K562 (cell line): Measurements from ENCODE around the gene PLCB3. TPM values are rescaled to one million over a fixed set of nuclear protein-coding genes. Genes with fewer than 3 reads are reported as not detected.
A peak's percentile ranks its signal among the peaks of the same experiment; 100 is the strongest.

ENCODE experiments used
- CHD4 ChIP-seq: fragments of 200-600 bp; sonication (generic); IDR thresholded peaks from 3 replicates; pipeline ENCODE4 v1.6.1; 2012; ENCODE audit warnings: low read depth, mild to moderate bottlenecking, mixed read lengths, low read length, inconsistent platforms; ENCODE audit not compliant: insufficient read depth, insufficient replicate concordance, poor library complexity, severe bottlenecking
- CREB1 ChIP-seq, 2 experiments: sonication (generic) in 1 of 2; formaldehyde crosslinking in 1 of 2; IDR thresholded peaks; 2 replicates each; pipeline versions ENCODE4 v1.6.1 to v1.8.0; 2012 to 2022; ENCODE audit warnings: inconsistent platforms in 1 of 2, mild to moderate bottlenecking in 1 of 2, missing genetic modification reagents in 1 of 2, moderate library complexity in 1 of 2
- CREB3 ChIP-seq: fragments of 450-650 bp; conservative IDR thresholded peaks from 2 replicates; pipeline ENCODE4 v1.6.1; 2016; ENCODE audit warnings: missing genetic modification characterization, low read depth, mild to moderate bottlenecking, missing compliant biosample characterization, moderate library complexity
- CTBP1 ChIP-seq: fragments of 450-650 bp; IDR thresholded peaks from 2 replicates; pipeline ENCODE4 v1.6.1; 2016; ENCODE audit warnings: borderline replicate concordance
- EP300 ChIP-seq: IDR thresholded peaks from 2 replicates; pipeline ENCODE4 v1.6.1; 2012; ENCODE audit warnings: low read length, improper control_type of control experiment
- JUND ChIP-seq, 2 experiments: IDR thresholded peaks; 2 replicates in 1 of 2; 3 replicates in 1 of 2; pipeline ENCODE4 v1.6.1; 2011; ENCODE audit warnings: borderline replicate concordance in 2 of 2, low read depth in 2 of 2, low read length in 2 of 2, improper control_type of control experiment in 1 of 2, missing biosample characterization in 1 of 2, missing genetic modification characterization in 1 of 2, missing genetic modification reagents in 1 of 2
- KDM1A ChIP-seq, 2 experiments: fragments of 450-650 bp; IDR thresholded peaks; 2 replicates each; pipeline ENCODE4 v1.6.1; 2016; ENCODE audit warnings: mild to moderate bottlenecking in 2 of 2
- MLX ChIP-seq, 2 experiments: fragments of 450-650 bp in 1 of 2; sonication (generic) in 1 of 2; formaldehyde crosslinking; conservative IDR thresholded peaks; 2 replicates each; pipeline versions ENCODE4 v1.4.0 to v1.8.1; 2020 to 2022; ENCODE audit warnings: mild to moderate bottlenecking in 1 of 2, missing genetic modification reagents in 1 of 2
- RCOR1 ChIP-seq, 2 experiments: IDR thresholded peaks; 2 replicates each; pipeline ENCODE4 v1.6.1; 2012; ENCODE audit warnings: low read depth in 2 of 2, low read length in 2 of 2, borderline replicate concordance in 1 of 2, improper control_type of control experiment in 1 of 2
- RFX7 ChIP-seq: fragments of 250-450 bp; sonication (Bioruptor Pico); IDR thresholded peaks from 2 replicates; pipeline ENCODE4 v1.5.1; 2021; ENCODE audit warnings: mild to moderate bottlenecking
- TOE1 ChIP-seq, 2 experiments: fragments of 450-650 bp in 1 of 2; sonication (generic) in 1 of 2; formaldehyde crosslinking in 1 of 2; IDR thresholded peaks; 2 replicates each; pipeline versions ENCODE4 v1.7.1 to v1.8.0; 2016 to 2022; ENCODE audit warnings: borderline replicate concordance in 2 of 2, mild to moderate bottlenecking in 2 of 2, antibody characterized with exemption in 1 of 2, inconsistent platforms in 1 of 2, low read depth in 1 of 2, missing genetic modification reagents in 1 of 2, moderate library complexity in 1 of 2
- YY1 ChIP-seq, 3 experiments: IDR thresholded peaks; 2 replicates each; pipeline ENCODE4 v1.6.1; 2011; ENCODE audit warnings: low read length in 2 of 3, mild to moderate bottlenecking in 2 of 3, moderate library complexity in 2 of 3, borderline replicate concordance in 1 of 3, control low read depth in 1 of 3, low read depth in 1 of 3; ENCODE audit not compliant: insufficient read depth in 3 of 3, insufficient replicate concordance in 2 of 3, control insufficient read depth in 1 of 3, insufficient read length in 1 of 3; ENCODE audit errors: extremely low read depth in 1 of 3
- ZKSCAN8 ChIP-seq: fragments of 200-800 bp; sonication (Bioruptor generic); IDR thresholded peaks from 2 replicates; pipeline ENCODE4 v1.6.1; 2016; ENCODE audit warnings: missing genetic modification characterization, missing compliant biosample characterization
- ZNF79 ChIP-seq: fragments of 250-450 bp; sonication (Bioruptor Pico); IDR thresholded peaks from 2 replicates; pipeline ENCODE4 v1.4.0; 2020; ENCODE audit warnings: low read depth, mild to moderate bottlenecking, moderate library complexity
- polyA plus RNA-seq, 8 experiments: library from polyadenylated mRNA; depleted of rRNA in 4 of 8; stranded (reverse) in 5 of 8; unstranded in 3 of 8; fragments of >200 nt; fragmentation: Nextera tagmentation in 2 of 8; fragmentation: Illumina TruSeq in 1 of 8; extraction: Ambion mirVana in 2 of 8; extraction: Trizol in 1 of 8; gene quantifications; 2 replicates each; pipeline versions ENCODE4 v1.2.1 to v1.2.3, GENCODE V29; 2011 to 2014; ENCODE audit warnings: inconsistent platforms in 1 of 8, missing spikeins in 1 of 8
- total RNA-seq, 7 experiments: library from RNA; depleted of rRNA in 6 of 7; stranded (reverse); fragments of >200 nt in 6 of 7; fragmentation: Illumina TruSeq in 2 of 7; extraction: Trizol in 2 of 7; gene quantifications; 2 replicates each; pipeline versions ENCODE4 v1.2.1 to v1.2.3, GENCODE V29; 2011 to 2021; ENCODE audit warnings: low replicate concordance in 1 of 7
- TF ChIP-seq, protein P1 (sequence below): fragments of 450-650 bp; IDR thresholded peaks from 2 replicates; pipeline ENCODE4 v1.6.1; 2016
- TF ChIP-seq, protein P2 (sequence below), 2 experiments: IDR thresholded peaks; 2 replicates each; pipeline ENCODE4 v1.6.1; 2012; ENCODE audit warnings: improper control_type of control experiment in 2 of 2, low read depth in 2 of 2, low read length in 2 of 2, borderline replicate concordance in 1 of 2

Gene PLCB3
- total and polyA plus RNA-seq, 9 of the 15 experiments (the other 6 are each of a cell fraction or from before 2014, with no cell fraction given), result 0.31 to 44.8 (median 14.6) TPM

DNA sequence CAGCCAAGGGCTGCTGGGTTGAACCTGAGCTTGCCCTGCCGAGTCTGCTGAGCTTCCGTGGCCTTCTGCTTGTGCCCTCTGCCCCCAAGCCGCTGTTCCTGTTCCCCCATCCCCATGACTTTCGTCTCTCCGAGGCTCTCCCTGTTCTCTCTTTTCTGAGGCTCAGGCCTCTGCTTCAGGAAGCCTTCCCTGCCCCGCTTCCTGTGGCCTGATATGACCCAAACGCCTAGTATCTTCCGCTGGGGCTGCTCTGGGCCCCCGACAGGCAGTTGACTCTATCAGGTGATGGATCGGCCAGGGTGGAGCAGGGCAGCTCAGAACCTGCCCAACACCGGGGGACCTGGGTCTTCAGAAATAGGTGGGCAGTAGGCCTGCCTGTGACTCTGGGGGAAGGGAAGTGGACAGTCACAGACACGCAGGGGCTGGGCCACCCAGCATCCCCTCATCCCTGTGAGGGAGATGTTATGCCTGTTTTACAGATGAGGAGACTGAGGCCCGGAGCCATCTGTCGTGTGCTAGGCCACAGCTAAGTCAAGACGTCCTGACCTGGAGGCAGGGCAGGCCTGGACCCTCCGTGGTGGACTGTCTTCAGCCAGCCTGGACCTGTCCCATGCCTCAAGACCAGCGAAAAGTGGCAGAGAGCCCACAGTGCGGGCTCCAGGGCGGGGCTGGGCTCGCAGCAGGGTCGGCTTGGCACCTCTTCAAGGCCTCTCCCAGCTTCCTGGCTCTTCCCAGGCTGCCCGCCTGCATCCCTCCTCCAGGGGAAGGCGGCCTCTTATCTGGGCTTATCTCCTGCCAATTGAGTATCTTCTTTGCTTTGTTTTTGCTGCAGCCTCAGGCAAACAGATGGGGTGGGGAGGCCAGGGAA lies 16.9 kb downstream of the PLCB3 start (continued):
- TF ChIP-seq MLX (CRISPR knock-in tag; conservative IDR thresholded peaks at IDR 0.05), result no peak
- TF ChIP-seq RCOR1 (IDR thresholded peaks at IDR 0.05; ENCODE audit: borderline replicate concordance in 1 of 2, low read depth in 2 of 2, low read length in 2 of 2), result peak; percentile 21 to 43; a peak in 1 of 4 replicates
- 0 out of 2 replicates have a peak, but pooled peaks have one; percentile 32 for TF ChIP-seq CREB3 (tag)
- TF ChIP-seq, protein P1, sequence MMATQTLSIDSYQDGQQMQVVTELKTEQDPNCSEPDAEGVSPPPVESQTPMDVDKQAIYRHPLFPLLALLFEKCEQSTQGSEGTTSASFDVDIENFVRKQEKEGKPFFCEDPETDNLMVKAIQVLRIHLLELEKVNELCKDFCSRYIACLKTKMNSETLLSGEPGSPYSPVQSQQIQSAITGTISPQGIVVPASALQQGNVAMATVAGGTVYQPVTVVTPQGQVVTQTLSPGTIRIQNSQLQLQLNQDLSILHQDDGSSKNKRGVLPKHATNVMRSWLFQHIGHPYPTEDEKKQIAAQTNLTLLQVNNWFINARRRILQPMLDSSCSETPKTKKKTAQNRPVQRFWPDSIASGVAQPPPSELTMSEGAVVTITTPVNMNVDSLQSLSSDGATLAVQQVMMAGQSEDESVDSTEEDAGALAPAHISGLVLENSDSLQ, result peak; percentile 26; the same call in 1 of the 2 replicates
- no peak for TF ChIP-seq ZKSCAN8 (CRISPR knock-in tag)
- no peak for TF ChIP-seq RFX7 (CRISPR knock-in tag)
- peak in 1 of 3 experiments; percentile 6 for TF ChIP-seq YY1 (IDR thresholded peaks at IDR 0.05; ENCODE audit: borderline replicate concordance in 1 of 3, control insufficient read depth in 1 of 3, extremely low read depth in 1 of 3, insufficient read depth in 3 of 3, insufficient read length in 1 of 3, insufficient replicate concordance in 2 of 3, low read depth in 1 of 3, low read length in 2 of 3)
- TF ChIP-seq CTBP1, result peak; percentile 35; the same call in 1 of the 2 replicates
- TF ChIP-seq CHD4, result peak; percentile 67
- TF ChIP-seq JUND (IDR thresholded peaks at IDR 0.05; ENCODE audit: borderline replicate concordance, low read depth, low read length), result 0 out of 2 replicates have a peak, but pooled peaks have one; percentile 2
- TF ChIP-seq JUND (tag; IDR thresholded peaks at IDR 0.05; ENCODE audit: borderline replicate concordance, low read depth, low read length), result no peak; the same call in 2 of the 3 replicates
- no peak for TF ChIP-seq TOE1 (IDR thresholded peaks at IDR 0.05; ENCODE audit: borderline replicate concordance)
- 0 out of 2 replicates have a peak, but pooled peaks have one; percentile 48 for TF ChIP-seq TOE1 (CRISPR knock-in tag; IDR thresholded peaks at IDR 0.05; ENCODE audit: borderline replicate concordance, low read depth)
- TF ChIP-seq KDM1A (IDR thresholded peaks at IDR 0.05), result peak; percentile 71 to 74
- TF ChIP-seq EP300, result peak; percentile 51; the same call in 1 of the 2 replicates
- TF ChIP-seq CREB1 (IDR thresholded peaks at IDR 0.05), result 0 out of 2 replicates have a peak, but pooled peaks have one; percentile 11
- no peak for TF ChIP-seq CREB1 (CRISPR knock-in tag; IDR thresholded peaks at IDR 0.05)
- TF ChIP-seq ZNF79 (CRISPR knock-in tag), result 0 out of 2 replicates have a peak, but pooled peaks have one; percentile 23
- TF ChIP-seq, protein P2, sequence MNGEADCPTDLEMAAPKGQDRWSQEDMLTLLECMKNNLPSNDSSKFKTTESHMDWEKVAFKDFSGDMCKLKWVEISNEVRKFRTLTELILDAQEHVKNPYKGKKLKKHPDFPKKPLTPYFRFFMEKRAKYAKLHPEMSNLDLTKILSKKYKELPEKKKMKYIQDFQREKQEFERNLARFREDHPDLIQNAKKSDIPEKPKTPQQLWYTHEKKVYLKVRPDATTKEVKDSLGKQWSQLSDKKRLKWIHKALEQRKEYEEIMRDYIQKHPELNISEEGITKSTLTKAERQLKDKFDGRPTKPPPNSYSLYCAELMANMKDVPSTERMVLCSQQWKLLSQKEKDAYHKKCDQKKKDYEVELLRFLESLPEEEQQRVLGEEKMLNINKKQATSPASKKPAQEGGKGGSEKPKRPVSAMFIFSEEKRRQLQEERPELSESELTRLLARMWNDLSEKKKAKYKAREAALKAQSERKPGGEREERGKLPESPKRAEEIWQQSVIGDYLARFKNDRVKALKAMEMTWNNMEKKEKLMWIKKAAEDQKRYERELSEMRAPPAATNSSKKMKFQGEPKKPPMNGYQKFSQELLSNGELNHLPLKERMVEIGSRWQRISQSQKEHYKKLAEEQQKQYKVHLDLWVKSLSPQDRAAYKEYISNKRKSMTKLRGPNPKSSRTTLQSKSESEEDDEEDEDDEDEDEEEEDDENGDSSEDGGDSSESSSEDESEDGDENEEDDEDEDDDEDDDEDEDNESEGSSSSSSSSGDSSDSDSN (IDR thresholded peaks at IDR 0.05; ENCODE audit: borderline replicate concordance in 1 of 2, low read depth in 2 of 2, low read length in 2 of 2), result peak; percentile 37 to 49; a peak in 1 of 4 replicates
